SW480 (cell line): ENCODE data around the gene TOB1.
"Not testable (repeated sequence)": the region's sequence is repeated elsewhere in the genome, so short reads cannot be mapped to it uniquely, and the experiment has no call there.

Source experiments
- DNase-seq: peaks from one replicate; pipeline ENCODE4 v3.0.0-alpha.2; 2016; ENCODE audit warnings: low spot score

TOB1 gene

GRCh38 chr17:50868602-50869001 is 2.4 kb upstream of the TOB1 start:
- DNase-seq: no peak

GRCh38 chr17:50868140-50868438 is 1.9 kb upstream of the TOB1 start:
- no peak for DNase-seq

DNA sequence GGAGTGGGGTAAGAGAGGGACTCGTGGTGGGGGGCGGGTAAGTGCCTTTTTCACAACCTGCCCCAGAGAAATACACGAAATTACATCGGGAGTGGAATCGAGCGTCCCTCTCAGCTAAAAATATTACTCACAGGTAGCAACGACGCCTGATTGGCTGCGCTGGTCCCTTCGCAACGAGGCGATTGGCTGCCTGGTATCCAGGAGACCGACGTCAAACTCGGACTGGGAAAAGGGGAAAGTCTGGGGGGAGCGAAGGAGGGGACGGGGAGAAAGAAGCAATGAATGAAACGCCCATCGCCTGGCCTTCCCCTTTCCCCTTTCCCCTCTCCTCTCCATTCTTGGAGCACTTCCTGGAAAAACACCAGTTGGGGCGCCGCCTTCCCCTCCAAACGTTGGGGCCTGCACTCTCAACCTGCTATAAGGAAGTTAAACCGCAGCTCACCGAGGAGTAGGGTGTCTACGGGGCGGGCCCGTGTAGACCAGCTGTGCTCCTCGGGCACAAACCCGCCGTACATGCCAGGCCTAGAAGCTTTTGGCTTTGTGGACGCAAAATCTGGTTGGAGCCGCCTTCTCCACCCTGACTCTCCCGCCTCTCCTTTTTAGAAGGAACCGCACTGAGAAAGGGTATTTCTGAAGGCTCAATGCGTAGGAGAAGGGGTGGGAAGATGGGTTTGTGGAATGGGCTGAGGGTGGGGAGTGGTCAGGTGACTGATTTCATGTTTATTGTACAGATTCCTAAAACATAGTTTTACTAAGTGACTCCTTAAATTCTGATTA is 1.4 kb upstream of the TOB1 start:
- DNase-seq: peak; percentile 95

- peak; percentile 74 for DNase-seq
Observed at GRCh38 chr17:50866950-50867362, 802 bp upstream of the TOB1 start.

DNA sequence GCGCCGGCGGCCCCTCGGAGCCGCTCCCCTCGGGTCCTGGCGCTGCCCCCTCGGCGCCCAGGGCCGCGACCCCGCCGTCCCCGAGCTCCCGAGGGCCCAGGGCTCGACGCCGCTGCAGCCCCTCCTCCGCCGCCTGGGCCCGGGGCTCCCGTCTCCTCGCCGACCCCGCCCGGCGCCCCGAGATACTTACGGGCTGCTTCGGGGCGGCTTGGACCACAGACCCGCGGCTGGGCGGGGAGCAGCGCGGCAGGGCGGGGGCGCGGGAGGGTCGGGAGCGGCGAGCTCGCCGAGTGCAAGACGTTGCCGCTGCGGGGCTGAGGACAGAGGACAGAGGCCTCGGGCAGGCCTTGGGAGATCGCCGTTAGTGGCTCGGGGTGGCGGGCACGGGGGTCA is 290 bp downstream of the TOB1 start:
- no peak for DNase-seq

- DNase-seq: peak; percentile 67
Observed at GRCh38 chr17:50865060-50865867, 890 bp downstream of the TOB1 start.

DNA sequence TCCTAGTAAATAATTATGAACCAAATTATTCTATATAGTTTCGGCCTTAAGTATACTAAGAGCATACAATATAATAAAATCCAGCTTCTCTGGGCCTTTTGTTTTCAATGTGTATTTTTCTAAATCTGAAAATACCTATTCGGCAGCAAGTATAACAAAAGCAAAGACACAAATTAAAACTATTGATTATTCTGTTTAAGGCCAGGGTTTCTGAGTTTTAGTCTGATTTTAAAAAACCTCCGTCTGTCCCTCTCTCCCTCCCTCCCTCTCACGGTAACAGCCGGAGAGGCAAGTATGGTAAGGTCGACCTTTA is 1.5 kb downstream of the TOB1 start:
- DNase-seq: no peak

DNA sequence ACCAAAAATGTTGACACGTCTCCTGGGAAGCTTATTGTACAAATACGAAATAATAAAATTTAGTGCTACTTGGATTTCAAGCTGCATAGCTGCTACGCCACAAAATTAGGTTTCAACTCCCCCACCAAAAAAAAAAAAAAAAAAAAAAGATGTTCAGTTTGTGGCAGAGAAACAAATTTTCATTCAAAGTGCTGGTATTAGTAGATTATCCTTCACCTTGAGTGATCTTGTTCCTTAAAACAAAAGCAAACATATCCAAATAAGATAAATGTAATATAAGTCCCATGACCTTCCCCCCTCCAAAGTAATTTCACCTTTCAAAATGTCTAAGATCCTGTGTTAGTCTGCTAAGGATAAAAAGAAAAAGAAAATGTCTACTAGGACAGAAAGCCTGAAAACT is 2.2 kb downstream of the TOB1 start:
- no peak for DNase-seq

DNA sequence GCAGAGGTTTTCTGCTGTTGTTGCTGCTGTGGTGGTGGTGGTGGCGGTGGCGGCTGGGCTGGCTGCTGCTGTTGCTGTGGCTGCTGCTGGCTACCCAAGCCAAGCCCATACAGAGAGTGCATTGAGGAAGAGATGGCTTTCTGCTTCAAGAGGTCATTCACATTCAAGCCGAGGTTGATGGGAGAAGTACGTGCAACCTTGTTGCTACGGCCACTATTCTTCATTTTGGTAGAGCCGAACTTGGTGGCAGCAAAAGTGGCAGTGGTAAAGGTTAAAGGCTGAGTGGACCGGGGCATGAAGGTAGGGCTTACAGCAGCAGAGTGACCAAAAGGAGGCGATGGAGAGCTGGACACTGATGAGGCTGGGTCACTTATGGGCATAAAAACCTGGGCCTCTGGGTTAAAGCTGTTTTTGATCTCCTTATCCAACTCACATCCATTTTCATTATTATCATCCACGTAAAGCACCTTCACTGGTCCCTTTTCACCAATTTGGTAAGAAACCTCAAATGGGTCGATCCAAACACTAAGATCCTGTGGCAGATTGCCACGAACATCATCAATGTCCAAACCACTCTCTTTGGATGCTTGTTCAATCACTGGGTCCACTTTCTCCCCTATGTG is 2.8 kb downstream of the TOB1 start:
- DNase-seq: peak; percentile 52

DNA sequence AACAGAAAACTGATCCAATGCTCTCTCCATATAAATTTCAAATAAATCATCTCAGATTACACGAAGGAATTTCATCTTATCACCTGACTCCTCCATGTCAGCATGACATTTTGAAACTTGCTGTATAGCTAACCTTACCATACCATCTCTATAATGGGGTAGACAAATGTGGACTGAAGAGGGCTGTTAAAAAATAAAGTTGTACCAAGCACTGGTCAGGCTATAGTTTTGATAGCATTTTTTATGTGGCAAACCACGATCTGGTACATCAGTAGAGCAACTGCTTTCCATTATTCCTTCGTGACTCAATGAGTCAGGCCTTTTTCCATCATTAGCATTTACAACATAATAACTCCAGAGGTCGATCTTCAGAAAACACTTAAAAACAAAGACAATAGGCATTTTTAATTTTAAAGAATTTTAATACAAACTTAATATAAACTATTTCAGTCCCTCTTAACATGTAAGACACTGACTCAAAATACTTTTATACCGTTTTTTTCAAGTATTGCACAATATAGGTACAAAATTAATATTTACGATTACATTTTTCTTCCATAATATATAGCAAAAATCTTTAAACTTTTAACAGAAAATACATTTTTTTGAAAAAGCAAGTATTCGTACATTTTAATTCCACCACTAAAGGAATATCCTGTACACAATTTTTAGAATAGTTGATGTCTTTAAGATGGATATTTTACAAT is 4.2 kb downstream of the TOB1 start:
- no peak for DNase-seq

GRCh38 chr17:50861334-50861676 is 4.8 kb downstream of the TOB1 start:
- DNase-seq: no peak

GRCh38 chr17:50859727-50860126 is 6.4 kb downstream of the TOB1 start:
- DNase-seq: not testable (repeated sequence)

DNA sequence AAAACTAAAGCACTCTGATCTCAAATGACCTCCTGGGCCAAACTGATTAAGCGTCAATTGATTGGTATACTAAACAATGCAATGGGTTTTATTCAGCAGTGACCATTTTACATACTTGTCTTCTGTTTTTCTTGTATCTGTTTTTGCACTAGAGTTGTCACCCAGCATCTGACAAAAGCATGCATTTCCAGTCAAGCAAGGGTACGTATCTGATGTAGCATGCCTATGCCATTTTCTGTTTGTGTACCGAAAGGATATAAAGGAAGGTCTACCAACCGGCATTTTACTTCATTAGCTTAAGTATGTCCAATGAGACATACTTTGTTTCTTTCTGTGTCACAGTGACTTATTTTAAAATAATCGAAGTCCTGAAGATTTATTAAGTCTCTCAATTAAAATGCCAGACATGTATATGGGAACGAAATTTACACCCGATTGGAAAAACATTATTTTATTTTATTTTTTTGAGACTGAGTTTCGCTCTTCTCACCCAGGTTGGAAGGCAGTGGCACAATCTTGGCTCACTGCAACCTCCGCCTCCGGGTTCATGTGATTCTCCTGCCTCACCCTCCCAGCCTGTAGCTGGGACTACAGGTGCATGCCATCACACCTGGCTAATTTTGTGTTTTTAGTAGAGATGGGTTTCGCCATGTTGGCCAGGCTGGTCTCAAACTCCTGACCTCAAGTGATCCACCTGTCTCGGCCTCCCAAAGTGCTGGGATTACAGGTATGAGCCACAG is 7.5 kb downstream of the TOB1 start:
- DNase-seq: no peak

DNA sequence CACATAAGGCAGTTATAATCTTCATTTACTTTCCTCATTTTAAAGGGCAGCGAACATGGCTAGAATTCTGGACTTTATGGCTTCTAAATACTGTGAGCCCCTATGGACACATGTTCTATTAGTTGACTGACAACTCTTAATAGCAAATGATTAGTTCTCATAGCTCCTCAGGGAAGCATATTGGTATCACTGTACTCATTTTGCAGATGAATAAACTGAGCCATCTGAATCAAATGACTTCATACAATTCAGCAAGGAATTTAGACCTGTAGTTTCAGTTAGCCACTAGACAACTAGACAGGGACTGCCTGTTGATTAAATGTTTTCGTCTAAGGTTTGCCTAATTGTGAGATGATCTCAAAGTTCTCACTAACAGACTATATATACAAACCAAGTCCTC is 9.7 kb downstream of the TOB1 start:
- DNase-seq: no peak

DNA sequence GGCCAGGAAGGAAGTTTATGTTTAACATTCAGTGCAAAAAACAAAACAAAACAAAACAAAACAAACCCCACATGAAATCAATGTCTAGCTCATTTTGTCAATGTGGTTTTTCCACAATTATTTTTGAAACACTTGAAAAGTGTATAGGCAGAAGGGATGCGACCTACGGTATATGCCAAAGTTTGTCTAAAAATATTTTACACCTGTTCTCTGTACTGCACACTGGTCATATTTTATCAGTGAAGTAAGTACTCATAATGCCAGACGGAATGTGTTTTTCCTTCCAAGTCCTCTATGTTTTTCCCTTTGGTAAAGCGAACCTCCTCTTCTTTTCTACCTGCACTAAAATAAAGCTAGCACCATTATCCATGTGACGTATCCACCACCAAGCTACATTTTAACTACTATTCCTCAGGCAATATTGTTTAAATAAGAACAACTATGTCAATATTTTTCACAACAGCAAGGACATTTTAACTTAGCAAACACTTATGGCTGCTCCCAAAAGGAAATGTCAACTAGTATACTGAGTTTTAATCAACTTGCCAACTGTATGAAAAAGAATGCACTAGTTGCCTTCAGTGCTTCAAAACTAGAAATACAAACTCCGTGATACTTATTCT is 10.3 kb downstream of the TOB1 start:
- DNase-seq: no peak

GRCh38 chr17:50853781-50854180 is 12.4 kb downstream of the TOB1 start:
- no peak for DNase-seq

DNA sequence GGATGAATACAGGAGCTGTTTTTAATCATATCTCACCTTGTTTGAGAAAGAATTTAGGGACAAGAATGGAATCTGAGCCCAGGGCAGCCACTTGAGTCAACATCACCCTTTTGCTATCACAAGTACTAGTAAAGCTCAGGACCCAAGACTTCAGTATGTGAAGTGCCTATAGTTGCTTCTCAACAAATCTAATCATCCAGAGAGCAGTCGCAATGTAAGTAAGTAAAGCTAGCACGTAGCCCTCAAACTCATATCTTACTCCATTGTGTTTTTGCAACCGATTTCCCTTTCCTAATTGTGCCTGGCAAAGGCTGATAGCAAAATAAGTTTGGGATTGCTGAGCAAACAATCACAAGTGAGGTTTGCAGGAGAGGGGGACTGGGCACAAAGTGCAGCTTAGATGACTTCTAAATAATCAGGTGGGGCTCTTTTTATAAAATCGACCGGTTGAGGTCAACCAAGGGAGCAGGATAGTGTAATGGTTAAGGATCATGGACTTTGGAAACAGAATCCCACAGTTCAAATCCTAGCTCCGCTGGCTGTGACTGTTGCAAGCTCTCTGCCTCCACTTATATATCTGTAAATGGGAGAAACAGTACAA is 13.0 kb downstream of the TOB1 start:
- no peak for DNase-seq

GRCh38 chr17:50850640-50851039 is 15.5 kb downstream of the TOB1 start:
- DNase-seq: no peak

GRCh38 chr17:50848711-50849110 is 17.4 kb downstream of the TOB1 start:
- no peak for DNase-seq

GRCh38 chr17:50848039-50848438 is 18.1 kb downstream of the TOB1 start:
- no peak for DNase-seq

DNA sequence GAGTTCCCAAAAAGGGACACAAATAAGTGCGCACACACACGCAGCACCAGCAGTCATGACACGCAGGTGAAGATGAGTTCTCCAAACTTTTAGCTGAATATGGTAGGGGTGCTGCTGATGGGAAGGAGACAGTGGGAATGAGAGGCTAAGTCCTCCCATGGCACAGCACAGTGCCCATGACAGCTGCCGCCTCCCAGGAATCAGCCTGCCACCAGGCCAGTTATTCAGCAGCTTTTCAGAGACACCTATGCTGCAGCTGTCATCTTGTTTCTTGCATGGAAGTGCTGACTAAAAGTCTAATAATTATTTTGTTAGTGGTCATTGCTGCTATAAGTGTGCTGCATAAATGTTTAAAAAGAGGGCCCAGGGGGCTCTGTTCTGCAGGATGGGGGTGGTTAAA is 18.6 kb downstream of the TOB1 start:
- no peak for DNase-seq
